Parathyroid adenoma (tissue), 2 donors: Measurements from ENCODE around the gene FAM76B.

ENCODE experiments used
- H2AFZ ChIP-seq: fragments of 300-600 bp; sonication (generic); one replicate; pipeline ENCODE4 v1.7.0; 2017; ENCODE audit warnings: antibody characterized with exemption, mild to moderate bottlenecking
- H3K27ac ChIP-seq: fragments of 300-600 bp; sonication (generic); one replicate; pipeline ENCODE4 v1.7.0; 2017
- H3K27me3 ChIP-seq: fragments of 300-600 bp; sonication (generic); one replicate; pipeline ENCODE4 v1.7.0; 2017; ENCODE audit warnings: low read length; ENCODE audit not compliant: control insufficient read depth, insufficient read depth
- H3K36me3 ChIP-seq: fragments of 300-600 bp; sonication (generic); one replicate; pipeline ENCODE4 v1.7.0; 2017; ENCODE audit warnings: low read length; ENCODE audit not compliant: control insufficient read depth, insufficient read depth
- H3K4me1 ChIP-seq: fragments of 300-600 bp; sonication (generic); one replicate; pipeline ENCODE4 v1.7.0; 2017; ENCODE audit warnings: control low read depth
- H3K4me2 ChIP-seq: fragments of 300-600 bp; sonication (generic); one replicate; pipeline ENCODE4 v1.7.0; 2017; ENCODE audit warnings: low read length
- H3K4me3 ChIP-seq: fragments of 300-600 bp; sonication (generic); one replicate; pipeline ENCODE4 v1.7.0; 2017; ENCODE audit warnings: low read depth, low read length
- H3K79me2 ChIP-seq: fragments of 300-600 bp; sonication (generic); one replicate; pipeline ENCODE4 v1.7.0; 2017; ENCODE audit warnings: control low read depth
- H3K9ac ChIP-seq: fragments of 300-600 bp; sonication (generic); one replicate; pipeline ENCODE4 v1.7.0; 2017; ENCODE audit warnings: mild to moderate bottlenecking
- H3K9me3 ChIP-seq: fragments of 300-600 bp; sonication (generic); one replicate; pipeline ENCODE4 v1.7.0; 2017; ENCODE audit warnings: low read length; ENCODE audit not compliant: control insufficient read depth
- TF ChIP-seq, protein P1 (sequence below): fragments of 300-600 bp; sonication (generic); IDR thresholded peaks from one replicate; pipeline ENCODE4 v1.7.0; 2017; ENCODE audit warnings: antibody characterized with exemption, mild to moderate bottlenecking
- donor health status: primary hyperparathyroidism.

FAM76B gene

GRCh38 chr11:95739108-95739938, 50.3 kb downstream of the FAM76B start:
- TF ChIP-seq, protein P1, sequence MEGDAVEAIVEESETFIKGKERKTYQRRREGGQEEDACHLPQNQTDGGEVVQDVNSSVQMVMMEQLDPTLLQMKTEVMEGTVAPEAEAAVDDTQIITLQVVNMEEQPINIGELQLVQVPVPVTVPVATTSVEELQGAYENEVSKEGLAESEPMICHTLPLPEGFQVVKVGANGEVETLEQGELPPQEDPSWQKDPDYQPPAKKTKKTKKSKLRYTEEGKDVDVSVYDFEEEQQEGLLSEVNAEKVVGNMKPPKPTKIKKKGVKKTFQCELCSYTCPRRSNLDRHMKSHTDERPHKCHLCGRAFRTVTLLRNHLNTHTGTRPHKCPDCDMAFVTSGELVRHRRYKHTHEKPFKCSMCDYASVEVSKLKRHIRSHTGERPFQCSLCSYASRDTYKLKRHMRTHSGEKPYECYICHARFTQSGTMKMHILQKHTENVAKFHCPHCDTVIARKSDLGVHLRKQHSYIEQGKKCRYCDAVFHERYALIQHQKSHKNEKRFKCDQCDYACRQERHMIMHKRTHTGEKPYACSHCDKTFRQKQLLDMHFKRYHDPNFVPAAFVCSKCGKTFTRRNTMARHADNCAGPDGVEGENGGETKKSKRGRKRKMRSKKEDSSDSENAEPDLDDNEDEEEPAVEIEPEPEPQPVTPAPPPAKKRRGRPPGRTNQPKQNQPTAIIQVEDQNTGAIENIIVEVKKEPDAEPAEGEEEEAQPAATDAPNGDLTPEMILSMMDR = no peak
- Histone ChIP-seq H3K9me3 (no peaks in the 10 kb centered on the region), H3K27me3 (no peaks in the 10 kb centered on the region)

GRCh38 chr11:95736809-95737208, 52.8 kb downstream of the FAM76B start:
- H2AFZ ChIP-seq = peak overlapping the region; percentile 46
- no peak overlapping the region for H3K9ac ChIP-seq
- TF ChIP-seq, protein P1 = no peak
- no peaks in the 10 kb centered on the region for H3K27me3 ChIP-seq
- no peaks in the 10 kb centered on the region for H3K4me1 ChIP-seq
- H3K4me3 ChIP-seq = no peak overlapping the region
- H3K36me3 ChIP-seq = no peaks in the 10 kb centered on the region
- H3K4me2 ChIP-seq = no peak overlapping the region
- no peaks in the 10 kb centered on the region for H3K9me3 ChIP-seq
- no peaks in the 10 kb centered on the region for H3K79me2 ChIP-seq
- H3K27ac ChIP-seq = no peak overlapping the region

More at GRCh38 chr11:95739108-95739938, 50.3 kb downstream of the FAM76B start:
- Histone ChIP-seq H3K9ac (no peak overlapping the region), H3K4me1 (no peaks in the 10 kb centered on the region), H3K79me2 (no peaks in the 10 kb centered on the region), H2AFZ (no peak overlapping the region), H3K4me3 (no peak overlapping the region), H3K36me3 (no peaks in the 10 kb centered on the region), H3K27ac (no peak overlapping the region), H3K4me2 (no peak overlapping the region)

- Histone ChIP-seq H3K79me2 (no peaks in the 10 kb centered on the region), H3K4me3 (no peak overlapping the region), H3K36me3 (no peaks in the 10 kb centered on the region), H3K4me1 (no peaks in the 10 kb centered on the region), H3K27ac (no peak overlapping the region), H2AFZ (peak overlapping the region; percentile 46), H3K9ac (no peak overlapping the region), H3K4me2 (no peak overlapping the region), H3K27me3 (no peaks in the 10 kb centered on the region), H3K9me3 (no peaks in the 10 kb centered on the region)
- TF ChIP-seq, protein P1 = no peak
These were observed 53.2 kb downstream of the FAM76B start for GRCh38 chr11:95736355-95736754.

GRCh38 chr11:95734009-95734572, 55.5 kb downstream of the FAM76B start:
- Histone ChIP-seq H3K79me2 (no peaks in the 10 kb centered on the region), H3K27ac (no peak overlapping the region)

More at GRCh38 chr11:95734009-95734572, 55.5 kb downstream of the FAM76B start:
- Histone ChIP-seq H2AFZ (peak overlapping the region; percentile 58), H3K27me3 (no peaks in the 10 kb centered on the region), H3K4me3 (no peak overlapping the region), H3K36me3 (no peaks in the 10 kb centered on the region), H3K4me2 (no peak overlapping the region), H3K9me3 (no peaks in the 10 kb centered on the region), H3K4me1 (no peaks in the 10 kb centered on the region), H3K9ac (no peak overlapping the region)
- TF ChIP-seq, protein P1 = no peak
